Tibial nerve (tissue), 4 donors: ENCODE data around the gene POLR3H. TPM values are rescaled to one million over a fixed set of nuclear protein-coding genes. Genes with fewer than 3 reads are reported as not detected.

Experiments used
- DNase-seq, 2 donors: peaks; one replicate each; pipeline ENCODE4 v3.0.0-alpha.2; 2019; ENCODE audit warnings: low spot score in 2 of 2
- H3K27ac ChIP-seq, 4 donors: fragments of 200-600 bp; sonication (generic) in 3 of 4; one replicate each; pipeline ENCODE4 v1.5.1; 2017 to 2019; ENCODE audit warnings: mild to moderate bottlenecking in 1 of 4
- H3K27me3 ChIP-seq, 2 donors: fragments of 200-600 bp; sonication (generic) in 1 of 2; one replicate each; pipeline versions ENCODE4 v1.5.1 to v1.6.0; 2017 to 2019
- H3K36me3 ChIP-seq, 3 donors: fragments of 200-600 bp; sonication (generic); one replicate each; pipeline ENCODE4 v1.5.1; 2018 to 2019
- H3K4me1 ChIP-seq, 4 donors: fragments of 200-600 bp; sonication (generic) in 3 of 4; one replicate each; pipeline ENCODE4 v1.5.1; 2017 to 2019
- H3K4me3 ChIP-seq, 4 donors: fragments of 200-600 bp; sonication (generic) in 3 of 4; one replicate each; pipeline ENCODE4 v1.5.1; 2017 to 2019; ENCODE audit warnings: mild to moderate bottlenecking in 1 of 4, moderate library complexity in 1 of 4
- H3K9me3 ChIP-seq, 4 donors: fragments of 200-600 bp; sonication (generic) in 3 of 4; one replicate each; pipeline ENCODE4 v1.5.1; 2017 to 2019
- EP300 ChIP-seq, 2 donors: sonication (generic); formaldehyde crosslinking; IDR thresholded peaks; one replicate each; pipeline ENCODE4 v1.6.1; 2017; ENCODE audit warnings: antibody characterized with exemption in 2 of 2, mild to moderate bottlenecking in 1 of 2
- POLR2A ChIP-seq, 2 donors: fragments of 450-650 bp; IDR thresholded peaks; one replicate each; pipeline ENCODE4 v1.6.1; 2017; ENCODE audit warnings: antibody characterized with exemption in 2 of 2, mild to moderate bottlenecking in 2 of 2, moderate library complexity in 2 of 2
- WGBS, 2 donors: methylation state at CpG; one replicate each; pipeline ENCODE4 v1.1.5; 2018; 5-methylcytosine and 5-hydroxymethylcytosine counted together
- total RNA-seq, 4 donors: library from RNA; depleted of rRNA; stranded (reverse); fragments of >200 nt; gene quantifications; one replicate each; pipeline ENCODE4 v1.1.0, GENCODE V29; 2016
- TF ChIP-seq, protein P1 (sequence below), 5 experiments: fragments of 200-600 bp in 3 of 5; fragments of 450-650 bp in 2 of 5; sonication (generic) in 3 of 5; IDR thresholded peaks; one replicate each; pipeline ENCODE4 v1.5.1; 2016 to 2019; ENCODE audit warnings: antibody characterized with exemption in 5 of 5, mild to moderate bottlenecking in 3 of 5, moderate library complexity in 2 of 5

POLR3H gene
- total RNA-seq, 4 donors from 2014 or later = 26.6 to 33.6 (median 27.5) TPM

DNA sequence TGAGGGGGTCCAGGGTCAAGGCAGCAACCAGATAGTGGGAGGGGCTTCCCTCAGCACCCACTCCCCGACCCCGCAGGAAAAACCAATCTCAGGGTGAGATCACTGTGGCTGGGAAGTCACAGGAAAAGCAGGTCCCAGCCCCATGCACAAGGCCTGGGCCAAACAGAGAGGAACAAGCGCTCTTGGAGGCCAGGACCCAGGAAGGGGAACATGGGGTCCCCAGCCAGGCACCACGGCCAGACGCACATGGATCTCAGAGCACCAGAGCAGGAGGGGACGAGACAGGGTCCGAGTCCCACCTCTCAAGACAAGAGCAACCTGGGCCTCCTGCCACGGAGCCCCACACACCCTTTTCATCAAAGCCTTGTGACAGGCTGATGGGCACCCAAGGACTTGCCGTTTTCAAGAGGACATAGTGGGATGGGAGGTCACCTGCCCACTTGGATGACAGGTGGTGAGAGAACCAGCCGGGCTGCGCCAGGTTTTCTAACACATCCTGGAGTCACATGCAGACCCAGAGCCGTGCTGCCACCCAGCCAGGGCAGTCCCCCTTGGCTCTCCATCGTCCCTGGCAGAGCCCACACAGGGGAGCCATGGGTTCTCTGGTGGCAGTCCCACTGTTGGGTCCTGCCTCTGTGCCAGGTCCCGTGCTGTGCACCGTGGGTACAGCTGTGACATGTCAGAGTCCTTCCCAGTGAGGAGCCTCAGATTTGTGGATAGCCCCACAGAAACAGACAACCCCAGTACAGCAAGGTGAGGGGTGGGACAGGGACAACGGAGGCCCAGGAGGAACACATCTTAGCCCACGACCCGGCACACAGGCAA, 13.2 kb downstream of the POLR3H start:
- DNase-seq = no peak
- peak overlapping the region in 1 of 4 donors; percentile 81 for H3K27ac ChIP-seq
- no peak overlapping the region for H3K4me3 ChIP-seq
- no peaks in the 10 kb centered on the region for H3K27me3 ChIP-seq
- no peaks in the 10 kb centered on the region for H3K9me3 ChIP-seq
- peaks cover 0 to 32% (median 6%) of the 10 kb centered on the region in 4 donors for H3K4me1 ChIP-seq
- 81 to 83% methylated on average over 13 to 14 of the region's 18 CpGs for WGBS, 2 donors
- H3K36me3 ChIP-seq = peaks cover 0 to 83% (median 0%) of the 10 kb centered on the region in 3 donors
- TF ChIP-seq POLR2A (IDR thresholded peaks at IDR 0.05) = no peak
- TF ChIP-seq, protein P1, sequence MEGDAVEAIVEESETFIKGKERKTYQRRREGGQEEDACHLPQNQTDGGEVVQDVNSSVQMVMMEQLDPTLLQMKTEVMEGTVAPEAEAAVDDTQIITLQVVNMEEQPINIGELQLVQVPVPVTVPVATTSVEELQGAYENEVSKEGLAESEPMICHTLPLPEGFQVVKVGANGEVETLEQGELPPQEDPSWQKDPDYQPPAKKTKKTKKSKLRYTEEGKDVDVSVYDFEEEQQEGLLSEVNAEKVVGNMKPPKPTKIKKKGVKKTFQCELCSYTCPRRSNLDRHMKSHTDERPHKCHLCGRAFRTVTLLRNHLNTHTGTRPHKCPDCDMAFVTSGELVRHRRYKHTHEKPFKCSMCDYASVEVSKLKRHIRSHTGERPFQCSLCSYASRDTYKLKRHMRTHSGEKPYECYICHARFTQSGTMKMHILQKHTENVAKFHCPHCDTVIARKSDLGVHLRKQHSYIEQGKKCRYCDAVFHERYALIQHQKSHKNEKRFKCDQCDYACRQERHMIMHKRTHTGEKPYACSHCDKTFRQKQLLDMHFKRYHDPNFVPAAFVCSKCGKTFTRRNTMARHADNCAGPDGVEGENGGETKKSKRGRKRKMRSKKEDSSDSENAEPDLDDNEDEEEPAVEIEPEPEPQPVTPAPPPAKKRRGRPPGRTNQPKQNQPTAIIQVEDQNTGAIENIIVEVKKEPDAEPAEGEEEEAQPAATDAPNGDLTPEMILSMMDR (IDR thresholded peaks at IDR 0.05) = no peak
- no peak for TF ChIP-seq EP300 (IDR thresholded peaks at IDR 0.05)

DNA sequence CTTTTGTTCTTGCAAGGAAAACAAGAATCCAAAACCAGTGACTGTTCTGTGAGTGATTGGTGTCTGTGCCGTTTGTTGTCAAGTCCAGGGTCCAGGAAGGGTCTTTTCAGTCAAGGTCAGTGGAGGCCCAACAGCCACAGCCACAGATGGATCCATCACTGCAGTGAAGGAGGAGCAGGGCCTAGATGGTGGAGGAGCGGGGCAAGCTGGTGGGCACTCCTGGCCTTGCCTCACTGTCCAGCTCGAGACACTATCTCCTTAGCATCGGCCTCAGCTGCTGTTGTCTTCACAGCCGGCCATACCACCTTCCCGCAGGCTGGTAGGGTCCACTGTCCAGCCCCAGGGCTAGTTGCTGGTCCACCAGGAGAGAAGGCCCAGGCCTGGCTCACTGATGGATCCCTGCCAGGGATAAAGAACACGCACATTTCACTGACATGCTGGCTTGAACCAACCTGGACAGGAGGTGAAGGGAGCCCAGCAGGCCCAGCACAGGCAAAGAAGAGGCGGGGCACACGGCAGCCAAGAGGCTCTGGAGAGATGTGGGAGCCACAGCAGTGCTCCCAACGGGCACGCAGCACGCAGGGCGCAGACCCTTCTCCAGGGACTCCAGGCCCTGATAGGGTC, 15.2 kb downstream of the POLR3H start:
- no peaks in the 10 kb centered on the region for H3K27me3 ChIP-seq
- no peak overlapping the region for H3K4me3 ChIP-seq
- WGBS, 2 donors = 69 to 73% methylated on average over 4 to 13 of the region's 13 CpGs
- H3K27ac ChIP-seq = no peak overlapping the region
- H3K36me3 ChIP-seq = peaks cover 0 to 92% (median 0%) of the 10 kb centered on the region in 3 donors
- H3K4me1 ChIP-seq = peaks cover 0 to 45% (median 18%) of the 10 kb centered on the region in 4 donors
- TF ChIP-seq EP300 (IDR thresholded peaks at IDR 0.05) (no peak), POLR2A (IDR thresholded peaks at IDR 0.05) (no peak)
- TF ChIP-seq, protein P1 (IDR thresholded peaks at IDR 0.05) = no peak
- DNase-seq = no peak
- H3K9me3 ChIP-seq = no peaks in the 10 kb centered on the region

DNA sequence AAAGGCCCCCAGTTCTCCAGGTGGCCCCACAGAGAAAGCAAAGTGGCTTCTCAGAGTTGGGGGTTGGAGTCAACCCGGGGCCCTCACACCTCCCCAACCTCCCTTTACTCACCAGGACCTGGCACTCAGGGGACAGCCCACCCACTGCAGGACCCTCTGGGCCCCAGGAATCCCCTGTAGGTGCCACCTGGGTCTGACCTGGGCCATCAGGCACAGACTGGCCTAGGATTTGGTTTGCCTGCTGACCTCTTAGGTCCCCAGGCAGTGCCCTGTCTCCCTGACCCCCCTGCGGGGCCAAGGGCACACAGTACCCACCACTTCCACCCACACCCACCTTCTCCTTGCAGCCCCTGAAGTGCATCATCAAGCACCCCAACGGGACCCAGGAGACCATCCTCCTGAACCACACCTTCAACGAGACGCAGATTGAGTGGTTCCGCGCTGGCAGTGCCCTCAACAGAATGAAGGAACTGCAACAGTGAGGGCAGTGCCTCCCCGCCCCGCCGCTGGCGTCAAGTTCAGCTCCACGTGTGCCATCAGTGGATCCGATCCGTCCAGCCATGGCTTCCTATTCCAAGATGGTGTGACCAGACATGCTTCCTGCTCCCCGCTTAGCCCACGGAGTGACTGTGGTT, 16.0 kb downstream of the POLR3H start:
- H3K36me3 ChIP-seq = peaks cover 0 to 96% (median 0%) of the 10 kb centered on the region in 3 donors
- peak overlapping the region in 1 of 4 donors; percentile 91 for H3K27ac ChIP-seq
- WGBS, 2 donors = 77 to 82% methylated on average over 15 to 16 of the region's 16 CpGs
- no peak for DNase-seq
- H3K9me3 ChIP-seq = no peaks in the 10 kb centered on the region
- no peaks in the 10 kb centered on the region for H3K27me3 ChIP-seq
- H3K4me1 ChIP-seq = peaks cover 0 to 46% (median 22%) of the 10 kb centered on the region in 4 donors
- no peak overlapping the region for H3K4me3 ChIP-seq
- TF ChIP-seq POLR2A (IDR thresholded peaks at IDR 0.05) (no peak), EP300 (IDR thresholded peaks at IDR 0.05) (no peak)
- TF ChIP-seq, protein P1 (IDR thresholded peaks at IDR 0.05) = no peak

DNA sequence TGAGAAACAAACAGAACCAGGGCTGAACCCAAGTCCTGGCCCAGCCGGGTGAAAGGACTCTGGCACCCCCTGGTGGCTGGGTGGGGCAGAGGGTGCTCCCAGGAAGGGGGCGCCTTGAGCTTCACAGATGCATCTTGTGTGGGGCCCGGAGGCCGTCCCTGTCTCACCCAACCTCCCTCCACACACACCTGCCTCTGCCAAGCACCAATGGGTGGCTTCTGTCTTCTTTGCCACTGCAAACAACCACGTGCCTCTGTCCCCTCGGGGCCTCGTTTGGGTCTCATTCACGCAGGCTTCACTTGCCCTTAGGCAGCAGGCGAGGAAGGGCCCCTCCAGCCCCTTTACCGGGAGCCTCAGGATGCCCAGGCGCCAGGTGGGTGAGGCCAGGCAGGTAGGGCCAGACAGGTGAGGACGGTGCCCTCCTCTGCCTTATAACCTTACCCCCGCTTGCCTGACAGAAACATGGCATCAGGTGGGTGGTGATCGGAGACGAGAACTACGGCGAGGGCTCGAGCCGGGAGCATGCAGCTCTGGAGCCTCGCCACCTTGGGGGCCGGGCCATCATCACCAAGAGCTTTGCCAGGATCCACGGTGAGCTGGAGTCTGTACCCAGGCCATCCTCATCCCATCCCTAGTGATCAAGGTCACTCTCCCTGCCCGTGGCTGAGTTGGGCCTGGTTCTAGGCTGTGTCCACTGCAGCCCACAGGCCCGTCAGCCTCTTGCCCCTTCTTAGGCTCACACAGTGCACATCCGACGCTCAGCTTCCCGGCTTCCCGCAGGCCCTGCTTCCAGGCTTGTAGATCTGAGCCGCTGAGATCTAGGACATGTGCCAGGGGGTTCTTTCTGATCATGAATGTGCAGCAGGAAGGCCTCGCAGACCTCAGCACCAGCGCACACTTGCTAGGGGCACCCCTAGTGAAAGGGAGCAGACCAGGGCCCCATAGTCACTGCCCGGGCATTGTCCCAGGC, 17.2 kb downstream of the POLR3H start:
- Histone ChIP-seq H3K4me1 (peaks cover 0 to 45% (median 26%) of the 10 kb centered on the region in 4 donors), H3K36me3 (peaks cover 0 to 96% (median 0%) of the 10 kb centered on the region in 3 donors), H3K27ac (peak overlapping the region; percentile 27 to 93 (median 85)), H3K27me3 (no peaks in the 10 kb centered on the region), H3K4me3 (no peak overlapping the region), H3K9me3 (no peaks in the 10 kb centered on the region)
- TF ChIP-seq EP300 (IDR thresholded peaks at IDR 0.05) (no peak), POLR2A (IDR thresholded peaks at IDR 0.05) (no peak)
- TF ChIP-seq, protein P1 (IDR thresholded peaks at IDR 0.05) = peak; percentile 79 to 87 (median 84)
- 63 to 71% methylated on average over 26 to 30 of the region's 32 CpGs for WGBS, 2 donors
- no peak for DNase-seq
